ENCODE measurements around the gene SLC16A12.
A peak's percentile ranks its signal among the peaks of the same experiment; 100 is the strongest.
"Not testable (repeated sequence)": the region's sequence is repeated elsewhere in the genome, so short reads cannot be mapped to it uniquely, and the experiment has no call there.

Gene SLC16A12

DNA sequence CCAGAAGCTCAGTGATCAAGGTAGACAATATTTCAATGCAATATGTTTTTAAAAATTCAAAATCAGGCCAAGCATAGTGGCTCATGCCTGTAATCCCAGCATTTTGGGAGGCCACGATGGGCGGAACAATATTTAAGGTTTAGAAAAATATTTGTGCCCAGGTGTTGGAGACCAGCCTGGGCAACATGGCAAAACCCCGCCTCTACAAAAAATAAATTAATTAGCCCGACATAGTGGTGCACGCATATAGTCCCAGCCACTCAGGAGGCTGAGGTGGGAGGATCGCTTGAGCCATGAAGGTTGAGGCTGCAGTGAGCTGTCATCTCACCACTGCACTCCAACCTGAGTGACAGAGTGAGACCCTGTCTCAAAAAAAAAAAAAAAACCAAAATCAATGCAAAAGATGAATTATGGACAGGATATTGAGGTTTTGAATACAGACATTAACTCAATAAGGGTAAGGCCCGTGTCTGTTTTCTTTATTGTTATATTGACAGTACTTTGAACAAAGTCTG is 121.9 kb downstream of the SLC16A12 start:
- TF ChIP-seq CTCF (conservative IDR thresholded peaks at IDR 0.05; ENCODE audit: control insufficient read depth, insufficient read depth, low read depth, low read length), result no peak

GRCh38 chr10:89412276-89412675 is 123.1 kb downstream of the SLC16A12 start:
- not testable (repeated sequence) for DNase-seq (ENCODE audit: low read depth); H3K4me3 ChIP-seq (ENCODE audit: control insufficient read depth, low read depth, low read length)

More for the DNA sequence above, 121.9 kb downstream of the SLC16A12 start:
- no peak for DNase-seq (ENCODE audit: low read depth)
- H3K4me3 ChIP-seq (ENCODE audit: control insufficient read depth, low read depth, low read length), result peak overlapping the region; percentile 90

GRCh38 chr10:89411135-89411534 is 124.3 kb downstream of the SLC16A12 start:
- DNase-seq (ENCODE audit: low read depth); H3K4me3 ChIP-seq (ENCODE audit: control insufficient read depth, low read depth, low read length): not testable (repeated sequence)

GRCh38 chr10:89410551-89410950 is 124.8 kb downstream of the SLC16A12 start:
- DNase-seq (ENCODE audit: low read depth), result not testable (repeated sequence)

DNA sequence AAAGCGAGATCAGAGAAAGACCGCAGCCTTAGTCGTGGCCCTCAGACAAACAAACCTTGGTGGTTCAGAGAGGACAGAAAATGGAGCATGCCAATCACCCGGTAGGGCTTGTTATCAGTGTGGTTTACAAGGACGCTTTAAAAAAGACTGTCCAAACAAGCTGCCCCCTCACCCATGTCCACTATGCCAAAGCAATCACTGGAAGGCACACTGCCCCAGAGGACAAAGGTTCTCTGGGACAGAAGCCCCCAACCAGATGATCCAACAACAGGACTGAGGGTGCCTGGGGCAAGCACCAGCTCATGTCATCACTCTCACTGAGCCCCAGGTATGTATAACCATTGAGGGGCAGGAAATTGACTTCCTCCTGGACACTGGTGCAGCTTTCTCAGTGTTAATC is 126.1 kb downstream of the SLC16A12 start:
- not testable (repeated sequence) for DNase-seq (ENCODE audit: low read depth); H3K4me3 ChIP-seq (ENCODE audit: control insufficient read depth, low read depth, low read length)

More at GRCh38 chr10:89410551-89410950, 124.8 kb downstream of the SLC16A12 start:
- not testable (repeated sequence) for H3K4me3 ChIP-seq (ENCODE audit: control insufficient read depth, low read depth, low read length)

- not testable (repeated sequence) for DNase-seq (ENCODE audit: low read depth); H3K4me3 ChIP-seq (ENCODE audit: control insufficient read depth, low read depth, low read length)
Measured at GRCh38 chr10:89407792-89408191, 127.6 kb downstream of the SLC16A12 start.

DNA sequence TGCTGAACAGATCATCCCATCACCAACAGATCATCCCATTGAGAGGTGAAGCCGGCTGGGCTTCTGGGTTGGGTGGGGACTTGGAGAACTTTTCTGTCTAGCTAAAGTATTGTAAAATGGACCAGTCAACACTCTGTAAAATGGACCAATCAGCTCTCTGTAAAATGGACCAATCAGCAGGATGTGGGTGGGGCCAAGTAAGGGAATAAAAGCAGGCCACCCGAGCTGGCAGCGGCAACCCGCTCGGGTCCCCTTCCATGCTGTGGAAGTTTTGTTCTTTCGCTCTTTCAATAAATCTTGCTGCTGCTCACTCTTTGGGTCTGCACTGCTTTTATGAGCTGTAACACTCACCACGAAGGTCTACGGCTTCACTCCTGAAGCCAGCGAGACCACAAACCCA is 129.2 kb downstream of the SLC16A12 start:
- DNase-seq (ENCODE audit: low read depth); H3K4me3 ChIP-seq (ENCODE audit: control insufficient read depth, low read depth, low read length): not testable (repeated sequence)

DNA sequence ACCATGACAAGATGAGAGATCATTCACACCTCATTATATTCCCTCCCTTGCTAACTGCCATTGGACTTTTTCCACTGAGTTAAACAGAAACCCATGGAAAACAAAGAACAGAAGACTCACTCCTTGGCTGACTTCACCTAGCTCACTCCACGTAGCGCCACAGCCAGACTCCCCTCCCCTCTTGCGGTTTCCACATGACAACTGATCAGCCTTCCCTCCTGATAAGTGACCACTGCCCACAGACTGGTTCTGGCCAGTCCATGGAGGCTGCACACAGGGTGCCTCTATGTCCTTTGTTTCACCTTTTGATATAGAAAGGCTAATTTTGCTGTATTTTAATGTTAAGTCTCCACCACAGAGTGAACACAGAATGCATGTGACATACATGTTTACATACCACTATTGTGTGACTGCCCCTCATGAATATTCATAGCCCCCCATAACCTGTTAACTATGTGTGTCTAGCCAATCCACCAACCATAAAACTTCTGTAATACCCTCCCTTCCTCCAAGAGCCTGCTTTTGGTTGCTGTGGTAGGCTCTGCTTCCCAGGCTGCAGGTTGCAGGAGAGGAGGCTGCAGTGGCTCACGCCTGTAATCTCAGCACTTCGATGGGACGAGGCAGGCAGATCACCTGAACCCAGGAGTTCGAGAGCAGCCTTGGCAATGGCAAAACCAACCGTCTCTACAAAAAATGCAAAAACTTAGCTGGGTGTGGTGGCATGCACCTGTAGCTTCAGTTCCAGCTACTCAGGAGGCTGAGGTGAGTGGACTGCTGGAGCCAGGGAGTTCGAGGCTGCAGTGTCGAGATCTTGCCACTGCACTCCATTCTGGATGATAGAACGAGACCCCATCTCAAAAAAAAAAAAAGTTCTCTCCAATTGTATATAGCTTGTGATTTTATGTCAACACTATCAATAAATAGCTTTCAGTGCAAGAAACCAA is 131.0 kb downstream of the SLC16A12 start:
- H3K4me3 ChIP-seq (ENCODE audit: control insufficient read depth, low read depth, low read length), result no peak overlapping the region
- TF ChIP-seq CTCF (conservative IDR thresholded peaks at IDR 0.05; ENCODE audit: control insufficient read depth, insufficient read depth, low read depth, low read length), result no peak
- DNase-seq (ENCODE audit: low read depth), result no peak

DNA sequence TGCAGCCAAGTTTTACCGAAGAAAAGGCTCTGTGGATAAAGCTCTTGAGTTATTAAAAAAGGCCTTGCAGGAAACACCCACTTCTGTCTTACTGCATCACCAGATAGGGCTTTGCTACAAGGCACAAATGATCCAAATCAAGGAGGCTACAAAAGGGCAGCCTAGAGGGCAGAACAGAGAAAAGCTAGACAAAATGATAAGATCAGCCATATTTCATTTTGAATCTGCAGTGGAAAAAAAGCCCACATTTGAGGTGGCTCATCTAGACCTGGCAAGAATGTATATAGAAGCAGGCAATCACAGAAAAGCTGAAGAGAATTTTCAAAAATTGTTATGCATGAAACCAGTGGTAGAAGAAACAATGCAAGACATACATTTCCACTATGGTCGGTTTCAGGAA is 132.4 kb downstream of the SLC16A12 start:
- no peak for TF ChIP-seq CTCF (conservative IDR thresholded peaks at IDR 0.05; ENCODE audit: control insufficient read depth, insufficient read depth, low read depth, low read length)
- no peak overlapping the region for H3K4me3 ChIP-seq (ENCODE audit: control insufficient read depth, low read depth, low read length)
- DNase-seq (ENCODE audit: low read depth), result no peak

- no peak for TF ChIP-seq CTCF (conservative IDR thresholded peaks at IDR 0.05; ENCODE audit: control insufficient read depth, insufficient read depth, low read depth, low read length)
- no peak overlapping the region for H3K4me3 ChIP-seq (ENCODE audit: control insufficient read depth, low read depth, low read length)
- DNase-seq (ENCODE audit: low read depth), result no peak
Measured at GRCh38 chr10:89399956-89400355, 135.4 kb downstream of the SLC16A12 start.

Measured in fibroblast of mammary gland (primary cell).